Mesodermal cell (in vitro differentiated cells): Measurements from ENCODE around the gene CELF2.

Experiments used
- H3K27ac ChIP-seq: 2 replicates; pipeline ENCODE4 v1.7.0; 2013; ENCODE audit warnings: mild to moderate bottlenecking, low read depth, low read length, moderate library complexity; ENCODE audit not compliant: severe bottlenecking
- H3K36me3 ChIP-seq: 2 replicates; pipeline ENCODE4 v1.7.1; 2013; ENCODE audit warnings: mild to moderate bottlenecking, low read length, moderate library complexity; ENCODE audit not compliant: control insufficient read depth, insufficient read depth
- H3K4me1 ChIP-seq: one replicate; pipeline ENCODE4 v1.7.1; 2013; ENCODE audit warnings: mild to moderate bottlenecking, low read length; ENCODE audit not compliant: insufficient read depth, control insufficient read depth, poor library complexity, severe bottlenecking
- H3K4me3 ChIP-seq: 2 replicates; pipeline ENCODE4 v1.7.0; 2013; ENCODE audit warnings: low read length, control low read depth, mild to moderate bottlenecking; ENCODE audit not compliant: insufficient read depth, poor library complexity, severe bottlenecking; ENCODE audit errors: extremely low read depth
- H3K9me3 ChIP-seq: 2 replicates; pipeline ENCODE4 v1.7.1; 2013; ENCODE audit warnings: mild to moderate bottlenecking, low read length, moderate library complexity; ENCODE audit not compliant: control insufficient read depth
- WGBS, 2 experiments: methylation state at CpG; one replicate each; pipeline ENCODE4 v1.1.5; 2013; ENCODE audit warnings: missing lambda C conversion rate in 2 of 2; ENCODE audit not compliant: insufficient coverage in 2 of 2; 5-methylcytosine and 5-hydroxymethylcytosine counted together

The CELF2 gene

GRCh38 chr10:11058965-11059364, 41.3 kb downstream of the CELF2 start:
- Histone ChIP-seq H3K4me1 (peaks cover 9% of the 10 kb centered on the region), H3K9me3 (peaks cover 7% of the 10 kb centered on the region), H3K4me3 (no peak overlapping the region), H3K36me3 (no peaks in the 10 kb centered on the region), H3K27ac (peak overlapping the region; percentile 39)
- WGBS, 2 experiments, result 86 to 87% methylated on average over 8 of the region's 8 CpGs

GRCh38 chr10:11063856-11064255, 46.2 kb downstream of the CELF2 start:
- peaks cover 7% of the 10 kb centered on the region for H3K9me3 ChIP-seq
- H3K36me3 ChIP-seq, result no peaks in the 10 kb centered on the region
- WGBS, 2 experiments, result 88 to 90% methylated on average over 4 of the region's 5 CpGs
- H3K4me1 ChIP-seq, result peaks cover 6% of the 10 kb centered on the region
- no peak overlapping the region for H3K27ac ChIP-seq
- no peak overlapping the region for H3K4me3 ChIP-seq

GRCh38 chr10:11064832-11065231, 47.2 kb downstream of the CELF2 start:
- WGBS, 2 experiments, result 100% methylated on average over 1 of the region's 4 CpGs
- H3K27ac ChIP-seq, result no peak overlapping the region
- peaks cover 7% of the 10 kb centered on the region for H3K9me3 ChIP-seq
- no peak overlapping the region for H3K4me3 ChIP-seq
- H3K36me3 ChIP-seq, result no peaks in the 10 kb centered on the region
- H3K4me1 ChIP-seq, result no peaks in the 10 kb centered on the region

- Histone ChIP-seq H3K9me3 (peaks cover 7% of the 10 kb centered on the region), H3K4me3 (no peak overlapping the region), H3K4me1 (no peaks in the 10 kb centered on the region), H3K36me3 (no peaks in the 10 kb centered on the region), H3K27ac (no peak overlapping the region)
- WGBS, 2 experiments, result 86 to 88% methylated on average over 3 of the region's 4 CpGs
Observed at GRCh38 chr10:11065567-11065966, 47.9 kb downstream of the CELF2 start.

GRCh38 chr10:11066520-11066919, 48.8 kb downstream of the CELF2 start:
- Histone ChIP-seq H3K4me3 (no peak overlapping the region), H3K4me1 (no peaks in the 10 kb centered on the region), H3K9me3 (peaks cover 1% of the 10 kb centered on the region), H3K36me3 (no peaks in the 10 kb centered on the region), H3K27ac (no peak overlapping the region)
- WGBS, 2 experiments, result no CpG with 5 or more reads among the region's 4 CpGs

GRCh38 chr10:11068861-11069633, 51.4 kb downstream of the CELF2 start:
- no peak overlapping the region for H3K27ac ChIP-seq

GRCh38 chr10:11073410-11073809, 55.7 kb downstream of the CELF2 start:
- H3K36me3 ChIP-seq, result no peaks in the 10 kb centered on the region
- no peak overlapping the region for H3K4me3 ChIP-seq
- H3K9me3 ChIP-seq, result no peaks in the 10 kb centered on the region
- no peaks in the 10 kb centered on the region for H3K4me1 ChIP-seq
- H3K27ac ChIP-seq, result no peak overlapping the region
- 91% methylated on average over 3 to 4 of the region's 4 CpGs for WGBS, 2 experiments

More at GRCh38 chr10:11068861-11069633, 51.4 kb downstream of the CELF2 start:
- H3K4me3 ChIP-seq, result no peak overlapping the region
- WGBS, 2 experiments, result 88% methylated on average over 1 of the region's 4 CpGs; no CpG with 5 or more reads in 1 of the 2 experiments
- no peaks in the 10 kb centered on the region for H3K36me3 ChIP-seq
- H3K4me1 ChIP-seq, result no peaks in the 10 kb centered on the region
- H3K9me3 ChIP-seq, result no peaks in the 10 kb centered on the region

GRCh38 chr10:11074536-11075267, 57.0 kb downstream of the CELF2 start:
- Histone ChIP-seq H3K9me3 (no peaks in the 10 kb centered on the region), H3K36me3 (no peaks in the 10 kb centered on the region), H3K4me3 (no peak overlapping the region), H3K27ac (no peak overlapping the region), H3K4me1 (no peaks in the 10 kb centered on the region)
- 100% methylated on average over 1 to 2 of the region's 4 CpGs for WGBS, 2 experiments

GRCh38 chr10:11076221-11076620, 58.5 kb downstream of the CELF2 start:
- 83 to 87% methylated on average over 3 to 4 of the region's 4 CpGs for WGBS, 2 experiments
- Histone ChIP-seq H3K9me3 (no peaks in the 10 kb centered on the region), H3K4me3 (no peak overlapping the region), H3K4me1 (no peaks in the 10 kb centered on the region), H3K27ac (no peak overlapping the region), H3K36me3 (no peaks in the 10 kb centered on the region)

GRCh38 chr10:11080564-11080984, 62.9 kb downstream of the CELF2 start:
- Histone ChIP-seq H3K4me1 (no peaks in the 10 kb centered on the region), H3K9me3 (no peaks in the 10 kb centered on the region), H3K36me3 (no peaks in the 10 kb centered on the region), H3K4me3 (no peak overlapping the region), H3K27ac (no peak overlapping the region)
- 88% methylated on average over 1 of the region's 3 CpGs; no CpG with 5 or more reads in 1 of the 2 experiments for WGBS, 2 experiments

- Histone ChIP-seq H3K4me3 (no peak overlapping the region), H3K9me3 (no peaks in the 10 kb centered on the region), H3K4me1 (no peaks in the 10 kb centered on the region), H3K36me3 (no peaks in the 10 kb centered on the region), H3K27ac (no peak overlapping the region)
- 67 to 71% methylated on average over 2 to 3 of the region's 3 CpGs for WGBS, 2 experiments
Observed at GRCh38 chr10:11081408-11081807, 63.7 kb downstream of the CELF2 start.
